ENCODE data around the gene ACAD11. TPM values are rescaled to one million over a fixed set of nuclear protein-coding genes. Genes with fewer than 3 reads are reported as not detected.

The ACAD11 gene
- total RNA-seq, 1 donor from 2014 or later = 18.9 TPM

DNA sequence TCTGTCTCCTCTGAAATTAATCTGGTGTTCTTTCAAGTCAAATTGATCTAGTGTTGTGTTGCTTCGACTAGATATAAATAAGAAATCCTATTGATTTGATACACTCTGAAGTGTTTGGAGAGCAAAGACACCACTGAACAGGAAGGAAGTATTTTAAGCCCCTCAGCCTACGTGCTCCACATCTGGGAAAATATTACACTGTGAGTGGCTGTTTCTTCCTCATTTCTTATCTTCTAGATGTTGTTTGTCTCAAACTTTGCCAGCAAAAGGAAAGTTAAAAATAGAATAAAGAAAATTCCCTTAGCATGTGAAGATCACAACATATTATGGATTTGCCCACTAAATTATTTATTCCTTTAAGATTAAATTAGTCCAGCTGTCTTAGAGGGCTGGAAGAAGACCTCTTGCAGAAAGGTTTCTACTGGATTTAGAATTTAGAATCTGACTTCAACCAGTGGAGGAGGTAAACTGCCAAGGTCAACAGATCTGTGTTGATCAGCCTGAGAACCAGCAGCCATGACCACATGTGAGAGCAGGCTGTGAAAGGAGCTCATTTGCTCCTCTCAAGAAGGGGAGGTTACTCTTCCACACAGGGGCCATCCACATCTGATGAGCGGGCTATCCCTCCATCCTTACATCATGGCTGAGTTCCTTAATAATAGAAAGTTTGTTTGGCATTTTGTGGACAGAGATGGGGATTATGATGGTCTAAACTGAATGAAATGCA, 108.9 kb downstream of the ACAD11 start:
- peak overlapping the region; percentile 98 for H3K27ac Mint-ChIP-seq
- DNase-seq = no peak
- intact Hi-C loops (cut with micrococcal nuclease) = loop anchor here (1.0 to 2.0 kb wide), 4 partner anchors 8 to 28 kb away; no protein-coding TSS in a partner anchor
- H3K4me3 Mint-ChIP-seq = peak overlapping the region; percentile 37
- no peaks in the 10 kb centered on the region for H3K27me3 Mint-ChIP-seq
- peaks cover 28% of the 10 kb centered on the region for H3K4me1 Mint-ChIP-seq
- peaks cover 4% of the 10 kb centered on the region for H3K36me3 Mint-ChIP-seq (ENCODE audit: low read depth)
- peaks cover 8% of the 10 kb centered on the region for H3K9me3 Mint-ChIP-seq

DNA sequence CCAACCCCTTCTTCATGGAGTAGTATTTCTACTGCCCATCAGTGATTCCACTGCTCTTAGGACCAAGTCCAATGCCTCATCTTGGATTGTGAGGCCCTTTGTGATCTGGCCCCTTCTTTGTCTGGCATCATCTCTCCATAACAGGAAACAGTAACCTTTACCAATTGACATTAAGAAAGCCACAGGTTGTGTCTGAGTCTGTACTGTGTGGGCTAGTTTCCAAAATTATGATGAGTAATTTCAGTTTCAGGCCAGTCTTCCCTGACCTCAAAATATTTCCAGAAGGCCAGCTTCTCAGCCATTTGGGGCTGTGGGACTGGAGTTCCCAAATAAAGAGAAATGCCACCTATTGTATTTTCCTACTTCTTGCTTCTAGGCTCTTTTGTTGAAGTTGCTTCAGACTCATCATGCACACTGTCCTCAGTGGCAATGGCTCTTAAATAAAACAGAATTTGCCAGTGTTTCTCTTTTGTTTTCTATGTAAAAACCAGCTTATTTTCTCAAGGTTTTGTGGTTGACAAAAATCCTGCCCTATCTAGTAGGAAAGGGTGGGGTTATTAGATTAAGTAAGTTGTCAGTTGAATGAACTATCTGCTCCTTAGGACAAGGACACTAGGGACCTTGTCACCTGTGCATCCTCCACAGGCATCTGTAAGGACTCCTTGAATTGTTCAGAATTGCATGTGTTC, 109.6 kb downstream of the ACAD11 start:
- peaks cover 30% of the 10 kb centered on the region for H3K4me1 Mint-ChIP-seq
- DNase-seq = peak; percentile 62
- peak overlapping the region; percentile 98 for H3K27ac Mint-ChIP-seq
- no peaks in the 10 kb centered on the region for H3K27me3 Mint-ChIP-seq
- peaks cover 8% of the 10 kb centered on the region for H3K9me3 Mint-ChIP-seq
- H3K36me3 Mint-ChIP-seq (ENCODE audit: low read depth) = peaks cover 4% of the 10 kb centered on the region
- intact Hi-C loops (cut with micrococcal nuclease) = loop anchor here (1.0 to 2.0 kb wide), 4 partner anchors 8 to 28 kb away; no protein-coding TSS in a partner anchor
- H3K4me3 Mint-ChIP-seq = peak overlapping the region; percentile 70

DNA sequence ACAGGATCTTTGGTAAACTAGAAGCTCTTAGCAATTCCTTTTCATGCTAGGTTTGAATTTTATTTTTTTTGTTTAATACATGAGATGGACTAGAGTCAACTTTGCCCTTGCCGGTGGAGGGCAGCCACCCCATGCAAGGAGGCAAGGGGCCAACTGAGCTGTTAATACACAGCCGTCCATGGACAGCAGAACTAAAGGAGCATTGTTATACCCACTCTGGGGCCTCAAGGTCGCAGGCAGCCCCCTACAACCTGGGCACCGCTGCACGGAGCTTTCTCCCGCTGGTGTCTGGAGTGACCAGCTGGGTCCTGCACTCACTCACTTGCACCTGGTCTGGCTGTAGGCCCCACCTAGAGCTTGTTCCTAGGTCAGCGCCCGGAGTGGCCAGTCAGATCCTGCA, 110.4 kb downstream of the ACAD11 start:
- no peak for DNase-seq
- Mint-ChIP-seq H3K27ac (peak overlapping the region; percentile 98), H3K36me3 (ENCODE audit: low read depth) (peaks cover 6% of the 10 kb centered on the region), H3K4me1 (peaks cover 35% of the 10 kb centered on the region), H3K4me3 (no peak overlapping the region), H3K9me3 (peaks cover 8% of the 10 kb centered on the region), H3K27me3 (no peaks in the 10 kb centered on the region)
- intact Hi-C loops (cut with micrococcal nuclease) = no loop called here

DNA sequence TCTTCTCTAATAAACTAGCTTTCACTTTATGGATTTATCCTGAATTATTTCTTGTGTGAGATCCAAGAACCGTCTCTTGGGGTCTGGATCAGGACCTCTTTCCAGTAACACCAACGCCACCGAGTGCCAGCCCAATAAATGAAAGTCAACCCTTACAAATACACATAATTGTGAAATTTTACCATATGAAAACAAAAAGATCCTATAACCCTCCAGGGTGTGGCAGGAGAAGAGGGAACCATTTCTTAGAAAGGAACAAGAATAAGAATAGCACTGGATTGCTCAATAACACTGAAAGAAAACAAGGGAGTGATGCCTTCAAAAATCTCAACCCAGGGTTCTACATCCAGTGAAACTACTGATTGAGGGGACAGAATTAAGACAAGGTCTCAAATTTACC, 114.1 kb downstream of the ACAD11 start:
- no peak overlapping the region for H3K4me3 Mint-ChIP-seq
- intact Hi-C loops (cut with micrococcal nuclease) = no loop called here
- H3K4me1 Mint-ChIP-seq = peaks cover 49% of the 10 kb centered on the region
- H3K36me3 Mint-ChIP-seq (ENCODE audit: low read depth) = peaks cover 21% of the 10 kb centered on the region
- peak overlapping the region; percentile 23 for H3K27ac Mint-ChIP-seq
- no peaks in the 10 kb centered on the region for H3K27me3 Mint-ChIP-seq
- DNase-seq = no peak
- peaks cover 12% of the 10 kb centered on the region for H3K9me3 Mint-ChIP-seq

DNA sequence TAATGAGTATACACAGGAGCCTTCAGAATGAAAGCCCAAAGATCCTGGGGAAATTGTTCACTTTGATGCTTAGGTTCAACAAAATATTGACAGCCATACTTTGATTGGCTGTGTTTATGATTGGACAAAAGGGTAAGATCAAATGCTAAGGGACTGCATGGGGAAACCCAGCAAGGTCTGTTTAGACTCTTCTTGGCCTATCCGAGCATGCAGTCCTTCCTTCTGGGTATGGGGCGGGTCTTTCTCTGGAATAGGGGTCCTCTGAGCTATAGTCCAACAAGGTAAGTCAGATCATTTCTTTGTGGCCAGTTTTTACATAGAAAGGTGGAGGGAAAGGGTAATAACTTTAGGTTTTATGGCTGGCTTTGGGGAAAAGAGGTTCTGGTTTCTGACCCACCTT, 115.5 kb downstream of the ACAD11 start:
- no peak overlapping the region for H3K4me3 Mint-ChIP-seq
- no peaks in the 10 kb centered on the region for H3K27me3 Mint-ChIP-seq
- intact Hi-C loops (cut with micrococcal nuclease) = loop anchor here (5.0 kb wide), 2 partner anchors 127 to 178 kb away; partner anchors contain the start of genes DNAJC13 and NPHP3
- peaks cover 7% of the 10 kb centered on the region for H3K9me3 Mint-ChIP-seq
- H3K27ac Mint-ChIP-seq = peak overlapping the region; percentile 97
- peaks cover 39% of the 10 kb centered on the region for H3K4me1 Mint-ChIP-seq
- DNase-seq = no peak
- H3K36me3 Mint-ChIP-seq (ENCODE audit: low read depth) = peaks cover 24% of the 10 kb centered on the region

DNA sequence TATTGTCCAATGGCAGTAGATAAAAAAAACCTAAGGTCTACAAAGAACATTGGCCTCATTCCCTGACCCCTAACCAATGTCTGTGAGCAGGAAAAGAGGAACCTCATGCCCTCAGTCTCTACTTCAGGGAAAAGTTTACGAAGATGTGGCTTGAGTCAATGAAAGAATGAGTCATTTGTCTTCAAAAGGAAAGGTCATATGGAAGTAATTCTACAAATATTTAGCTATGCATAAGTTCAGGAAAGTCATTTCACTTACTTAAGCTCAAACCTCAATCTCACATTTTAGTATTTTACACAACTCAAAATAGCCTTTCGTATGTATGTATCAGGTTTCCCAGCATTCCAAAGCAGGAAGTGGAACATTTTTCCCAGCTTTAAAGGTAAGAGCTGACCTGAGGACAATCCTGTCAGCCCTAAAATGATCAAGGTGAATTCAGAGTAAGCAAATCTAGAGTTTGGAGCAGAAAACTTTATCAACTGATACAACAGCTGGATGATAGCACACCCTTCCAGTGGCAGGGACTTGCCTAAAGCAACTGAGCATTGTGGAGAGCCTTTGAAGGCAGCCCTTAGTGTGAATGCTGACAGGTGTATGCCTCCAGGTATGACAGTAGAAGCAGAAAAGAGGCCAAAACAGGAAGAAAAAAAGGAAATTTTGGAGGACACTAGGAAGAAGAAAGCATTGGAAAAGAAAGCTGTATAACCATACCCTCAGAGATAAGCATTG, 116.4 kb downstream of the ACAD11 start:
- H3K9me3 Mint-ChIP-seq = peaks cover 3% of the 10 kb centered on the region
- intact Hi-C loops (cut with micrococcal nuclease) = loop anchor here (5.0 kb wide), 2 partner anchors 126 to 179 kb away; partner anchors contain the start of genes DNAJC13 and NPHP3
- DNase-seq = no peak
- H3K4me1 Mint-ChIP-seq = peaks cover 33% of the 10 kb centered on the region
- H3K4me3 Mint-ChIP-seq = peak overlapping the region; percentile 62
- peaks cover 27% of the 10 kb centered on the region for H3K36me3 Mint-ChIP-seq (ENCODE audit: low read depth)
- peak overlapping the region; percentile 97 for H3K27ac Mint-ChIP-seq
- H3K27me3 Mint-ChIP-seq = no peaks in the 10 kb centered on the region

DNA sequence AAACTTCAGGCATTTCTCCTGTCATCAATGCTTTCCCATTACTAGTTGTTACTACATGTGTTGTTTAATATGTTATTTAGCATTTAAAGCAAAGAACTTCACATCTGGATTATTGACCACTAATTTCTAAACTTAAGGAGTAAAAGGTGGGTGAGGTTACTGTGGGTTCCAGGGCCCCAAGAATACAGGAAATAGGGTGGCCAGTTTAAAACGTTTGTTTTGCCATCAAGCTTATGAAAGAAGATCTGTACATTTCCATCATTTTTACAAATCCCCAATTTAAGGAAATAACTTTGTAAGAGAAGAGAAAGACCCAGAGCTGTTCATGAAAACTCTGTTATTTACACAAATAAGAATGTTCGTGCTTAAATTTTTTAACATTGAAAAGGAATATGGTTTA, 117.0 kb downstream of the ACAD11 start:
- H3K36me3 Mint-ChIP-seq (ENCODE audit: low read depth) = peaks cover 32% of the 10 kb centered on the region
- H3K4me3 Mint-ChIP-seq = peak overlapping the region; percentile 32
- peak overlapping the region; percentile 97 for H3K27ac Mint-ChIP-seq
- no peak for DNase-seq
- no peaks in the 10 kb centered on the region for H3K27me3 Mint-ChIP-seq
- H3K4me1 Mint-ChIP-seq = peaks cover 31% of the 10 kb centered on the region
- intact Hi-C loops (cut with micrococcal nuclease) = loop anchor here (1.0 to 5.0 kb wide), 3 partner anchors 8 to 180 kb away; partner anchors contain the start of genes DNAJC13 and NPHP3
- peaks cover 3% of the 10 kb centered on the region for H3K9me3 Mint-ChIP-seq

DNA sequence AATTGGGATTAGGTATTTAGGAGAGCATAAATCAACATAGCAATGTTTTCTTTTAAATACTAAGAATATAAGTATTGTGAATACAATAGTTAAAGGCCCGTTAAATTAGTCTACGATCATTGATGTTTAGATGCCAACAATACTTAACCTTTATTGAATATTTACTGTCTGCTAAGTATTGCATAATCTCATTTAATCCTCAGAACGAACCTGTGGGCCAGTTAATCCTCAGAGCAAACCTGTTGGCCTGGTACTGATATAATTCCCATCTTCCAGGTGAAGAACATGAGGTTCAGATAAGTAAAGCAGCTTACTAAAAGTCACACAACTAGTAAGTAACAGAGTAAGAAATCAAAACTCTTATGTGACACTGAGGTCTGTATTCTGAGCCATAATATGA, 119.9 kb downstream of the ACAD11 start:
- H3K27me3 Mint-ChIP-seq = no peaks in the 10 kb centered on the region
- peaks cover 42% of the 10 kb centered on the region for H3K4me1 Mint-ChIP-seq
- H3K9me3 Mint-ChIP-seq = peaks cover 3% of the 10 kb centered on the region
- H3K36me3 Mint-ChIP-seq (ENCODE audit: low read depth) = peaks cover 36% of the 10 kb centered on the region
- intact Hi-C loops (cut with micrococcal nuclease) = loop anchor here (5.0 kb wide), 3 partner anchors 122 to 183 kb away; partner anchors contain the start of genes DNAJC13, NPHP3 and UBA5
- no peak for DNase-seq
- H3K27ac Mint-ChIP-seq = no peak overlapping the region
- no peak overlapping the region for H3K4me3 Mint-ChIP-seq

DNA sequence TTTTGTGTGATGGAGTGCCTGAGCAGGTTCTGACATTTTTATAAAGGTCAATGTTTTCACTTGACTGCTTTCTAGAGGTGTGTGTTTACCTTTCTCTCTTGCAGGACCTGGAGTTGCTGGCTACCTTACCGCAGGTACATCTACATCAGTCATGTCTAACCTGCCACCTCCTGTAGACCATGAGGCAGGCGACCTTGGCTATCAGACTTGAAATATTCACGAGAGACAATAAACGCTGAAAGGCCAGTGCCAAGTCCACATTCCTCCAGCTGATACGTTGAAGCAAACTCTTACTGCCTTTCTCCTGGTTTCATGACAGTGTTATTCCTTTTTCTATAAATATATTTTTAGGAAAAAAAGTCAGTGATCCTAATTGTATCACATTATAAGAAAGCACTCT, 121.5 kb downstream of the ACAD11 start:
- no peak overlapping the region for H3K27ac Mint-ChIP-seq
- peaks cover 32% of the 10 kb centered on the region for H3K36me3 Mint-ChIP-seq (ENCODE audit: low read depth)
- DNase-seq = no peak
- intact Hi-C loops (cut with micrococcal nuclease) = loop anchor here (5.0 kb wide), 1 partner anchor 124 kb away; the partner anchor contains the start of gene UBA5
- H3K4me3 Mint-ChIP-seq = no peak overlapping the region
- H3K9me3 Mint-ChIP-seq = no peaks in the 10 kb centered on the region
- H3K4me1 Mint-ChIP-seq = peaks cover 28% of the 10 kb centered on the region
- H3K27me3 Mint-ChIP-seq = no peaks in the 10 kb centered on the region

DNA sequence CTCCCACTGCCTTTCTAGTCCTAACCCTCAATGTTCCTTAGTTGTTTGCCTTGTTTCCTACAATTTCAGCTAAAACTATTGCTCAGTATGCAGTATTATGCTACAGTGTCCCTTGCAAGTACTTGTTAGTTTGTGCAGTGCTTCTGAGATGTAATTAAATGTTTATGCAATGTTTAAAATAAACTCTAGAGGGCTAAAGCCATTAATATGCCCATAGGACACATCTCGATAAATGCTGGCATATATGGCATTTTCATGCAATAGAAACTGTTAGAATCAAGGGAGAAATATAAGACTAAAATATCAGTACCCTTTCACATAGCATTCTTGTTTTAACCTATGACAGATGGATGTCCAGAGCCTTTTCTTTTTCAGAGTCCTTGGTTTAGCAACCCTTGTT, 122.3 kb downstream of the ACAD11 start:
- DNase-seq = no peak
- Mint-ChIP-seq H3K27ac (peak overlapping the region; percentile 89), H3K4me1 (peaks cover 20% of the 10 kb centered on the region), H3K4me3 (no peak overlapping the region), H3K27me3 (no peaks in the 10 kb centered on the region), H3K36me3 (ENCODE audit: low read depth) (peaks cover 30% of the 10 kb centered on the region), H3K9me3 (no peaks in the 10 kb centered on the region)
- intact Hi-C loops (cut with micrococcal nuclease) = loop anchor here (2.0 to 5.0 kb wide), 2 partner anchors 14 to 125 kb away; partner anchors contain the start of gene UBA5

DNA sequence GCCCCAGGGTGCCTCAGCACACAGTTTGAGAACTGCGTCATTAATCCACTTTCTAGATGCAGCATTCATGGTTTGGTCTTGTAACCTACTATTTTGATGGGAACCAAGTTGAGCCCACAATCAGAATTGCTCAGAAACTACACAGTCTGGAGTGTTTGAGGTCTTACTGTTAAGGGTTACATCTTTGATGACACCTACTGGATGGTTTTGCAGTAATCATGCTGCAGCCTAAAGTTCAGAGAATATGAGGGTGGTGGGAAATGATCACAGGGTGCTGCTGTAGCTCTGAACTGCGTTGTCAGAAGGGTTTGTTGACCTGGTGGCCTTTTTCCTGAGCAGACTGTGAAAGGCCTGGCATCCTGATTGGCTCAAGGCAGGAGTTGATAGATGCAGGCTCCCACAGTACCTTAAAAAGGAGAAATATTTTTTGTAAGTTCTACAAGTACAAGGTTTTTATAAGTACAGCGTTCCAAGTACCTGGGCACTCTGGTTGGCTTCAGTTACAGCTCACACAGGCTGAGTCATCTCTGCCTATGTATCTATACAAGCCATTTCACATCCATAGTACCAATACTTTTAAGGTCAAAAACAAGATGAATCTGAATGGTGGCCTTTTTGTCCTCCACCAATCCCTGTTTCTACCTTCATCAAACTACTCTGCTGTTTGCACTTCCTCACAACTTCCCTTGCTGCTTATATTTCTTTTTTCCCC, 123.0 kb downstream of the ACAD11 start:
- H3K27ac Mint-ChIP-seq = peak overlapping the region; percentile 89
- H3K4me3 Mint-ChIP-seq = no peak overlapping the region
- H3K4me1 Mint-ChIP-seq = peaks cover 14% of the 10 kb centered on the region
- peaks cover 27% of the 10 kb centered on the region for H3K36me3 Mint-ChIP-seq (ENCODE audit: low read depth)
- no peaks in the 10 kb centered on the region for H3K9me3 Mint-ChIP-seq
- no peak for DNase-seq
- intact Hi-C loops (cut with micrococcal nuclease) = loop anchor here (1.0 to 5.0 kb wide), 5 partner anchors 14 to 184 kb away; partner anchors contain the start of gene UBA5
- H3K27me3 Mint-ChIP-seq = no peaks in the 10 kb centered on the region

DNA sequence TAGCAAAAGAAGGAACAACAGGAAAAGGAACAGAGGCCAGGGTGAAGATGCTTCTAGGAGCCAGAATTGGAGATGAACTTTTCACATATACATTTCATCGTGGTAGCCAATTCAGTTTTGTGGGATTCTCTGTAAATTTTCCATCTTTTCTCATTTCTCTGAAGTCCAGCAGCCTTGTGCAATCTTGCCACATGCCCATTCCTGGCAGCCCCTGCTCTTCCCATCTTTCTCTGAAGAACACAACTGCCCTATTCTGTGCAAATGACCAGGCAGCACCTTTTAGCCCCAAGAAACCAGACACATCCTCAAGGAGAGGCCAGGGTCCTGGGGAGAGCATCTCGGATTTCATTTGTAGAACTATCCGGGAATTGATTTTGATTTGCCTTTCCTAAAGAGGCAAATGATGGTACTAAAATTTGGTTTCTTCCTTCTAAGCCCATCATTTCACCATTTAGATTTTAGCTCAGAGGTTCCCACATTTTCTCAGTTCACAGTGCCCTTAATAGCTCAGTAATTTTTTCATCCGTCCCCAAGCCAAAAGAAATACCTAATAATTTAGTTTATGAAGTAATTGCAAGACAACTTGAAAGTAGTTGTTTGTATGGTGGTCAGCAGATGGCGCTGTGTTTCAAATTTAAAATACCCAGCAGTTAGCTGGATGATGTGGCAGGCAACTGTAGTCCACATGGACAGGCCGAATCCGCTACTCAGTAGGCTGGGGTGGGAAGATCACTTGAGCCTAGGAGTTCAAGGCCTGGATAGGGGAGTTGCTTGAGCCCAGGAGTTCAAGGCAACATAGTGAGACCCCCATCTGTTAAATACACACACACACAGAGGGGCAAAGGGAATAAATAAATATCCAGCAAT, 123.8 kb downstream of the ACAD11 start:
- Mint-ChIP-seq H3K27ac (peak overlapping the region; percentile 89), H3K9me3 (no peaks in the 10 kb centered on the region), H3K4me1 (peaks cover 14% of the 10 kb centered on the region), H3K4me3 (no peak overlapping the region), H3K27me3 (no peaks in the 10 kb centered on the region), H3K36me3 (ENCODE audit: low read depth) (peaks cover 25% of the 10 kb centered on the region)
- intact Hi-C loops (cut with micrococcal nuclease) = loop anchor here (1.0 to 5.0 kb wide), 5 partner anchors 15 to 184 kb away; partner anchors contain the start of gene UBA5
- peak; percentile 84 for DNase-seq

Measured in activated CD4-positive, alpha-beta T cell treated with anti-CD3 and anti-CD28 coated beads, Interleukin-2, amount 10 ng/mL, durations not matched to agents 24 days and 14 days (primary cell).